Muscle of back (tissue), 11 donors: ENCODE data around the gene ARHGEF10L. TPM values are rescaled to one million over a fixed set of nuclear protein-coding genes. Genes with fewer than 3 reads are reported as not detected.

Source experiments
- DNase-seq, 3 donors: peaks; one replicate each; pipeline versions ENCODE4 v3.0.0 to v3.0.0-alpha.2; 2013
- polyA plus RNA-seq, 10 donors: library from polyadenylated mRNA; unstranded; fragments of 120-200 nt; gene quantifications; one replicate each; pipeline ENCODE4 v1.2.1, GENCODE V29; 2013; ENCODE audit not compliant: insufficient read length in 10 of 10

Gene ARHGEF10L
- polyA plus RNA-seq, 10 donors = 16.6 to 22.8 (median 19.6) TPM

- DNase-seq = no peak
These were observed 135.4 kb downstream of the ARHGEF10L start for GRCh38 chr1:17674726-17675500.

GRCh38 chr1:17675744-17676143 lies 136.2 kb downstream of the ARHGEF10L start:
- no peak for DNase-seq

- DNase-seq = peak in 1 of 3 donors; percentile 36
These were observed 137.0 kb downstream of the ARHGEF10L start for GRCh38 chr1:17676387-17677060.

- no peak for DNase-seq
These were observed 138.5 kb downstream of the ARHGEF10L start for GRCh38 chr1:17678011-17678410.

- no peak for DNase-seq
These were observed 140.4 kb downstream of the ARHGEF10L start for GRCh38 chr1:17679856-17680255.

- DNase-seq = no peak
These were observed 140.8 kb downstream of the ARHGEF10L start for GRCh38 chr1:17680308-17680707.

- no peak for DNase-seq
These were observed 142.9 kb downstream of the ARHGEF10L start for GRCh38 chr1:17682400-17682799.

- DNase-seq = no peak
These were observed 144.1 kb downstream of the ARHGEF10L start for GRCh38 chr1:17683598-17683997.

- DNase-seq = no peak
These were observed 145.3 kb downstream of the ARHGEF10L start for GRCh38 chr1:17684810-17685209.

GRCh38 chr1:17686258-17686657 lies 146.8 kb downstream of the ARHGEF10L start:
- DNase-seq = no peak

GRCh38 chr1:17687145-17687544 lies 147.6 kb downstream of the ARHGEF10L start:
- DNase-seq = peak; percentile 49 to 78 (median 67)

GRCh38 chr1:17688217-17688810 lies 148.8 kb downstream of the ARHGEF10L start:
- no peak for DNase-seq

- DNase-seq = peak; percentile 30 to 75 (median 49)
These were observed 149.5 kb downstream of the ARHGEF10L start for GRCh38 chr1:17689011-17689410.

GRCh38 chr1:17690906-17691634 lies 151.6 kb downstream of the ARHGEF10L start:
- DNase-seq = no peak

GRCh38 chr1:17692645-17693044 lies 153.1 kb downstream of the ARHGEF10L start:
- no peak for DNase-seq

- peak; percentile 71 to 81 (median 75) for DNase-seq
These were observed 157.2 kb downstream of the ARHGEF10L start for GRCh38 chr1:17696417-17697301.

GRCh38 chr1:17697458-17697857 lies 158.0 kb downstream of the ARHGEF10L start:
- DNase-seq = peak in 2 of 3 donors; percentile 23 to 69

GRCh38 chr1:17699581-17699980 lies 160.1 kb downstream of the ARHGEF10L start:
- no peak for DNase-seq

GRCh38 chr1:17700945-17701810 lies 161.7 kb downstream of the ARHGEF10L start:
- no peak for DNase-seq

GRCh38 chr1:17704176-17704575 lies 164.7 kb downstream of the ARHGEF10L start:
- DNase-seq = no peak
